OCI-LY1 (cell line): ENCODE data around the gene GPI.

Experiments
- H2AFZ ChIP-seq: fragments of 200-600 bp; sonication (generic), shearing (Covaris generic); 2 replicates; pipeline ENCODE4 v1.6.0; 2014; ENCODE audit warnings: antibody characterized with exemption, mild to moderate bottlenecking, low read length
- H3F3A ChIP-seq: fragments of 200-600 bp; sonication (generic), shearing (Covaris generic); 2 replicates; pipeline ENCODE4 v1.6.0; 2014; ENCODE audit warnings: mild to moderate bottlenecking, antibody characterized with exemption, low read length, moderate library complexity; ENCODE audit not compliant: insufficient read depth
- H3K27ac ChIP-seq: fragments of 200-600 bp; sonication (generic); 2 replicates; pipeline ENCODE4 v1.5.1; 2014; ENCODE audit warnings: low read length, mixed run types, mild to moderate bottlenecking, low read depth; ENCODE audit not compliant: poor library complexity, severe bottlenecking
- H3K27me3 ChIP-seq: fragments of 200-600 bp; sonication (generic); 2 replicates; pipeline ENCODE4 v1.6.0; 2014; ENCODE audit warnings: antibody characterized with exemption, mild to moderate bottlenecking, low read length, moderate library complexity; ENCODE audit not compliant: insufficient read depth
- H3K36me3 ChIP-seq: fragments of 200-600 bp; sonication (generic); 2 replicates; pipeline ENCODE4 v1.6.1; 2014; ENCODE audit warnings: mild to moderate bottlenecking, antibody characterized with exemption, low read length, moderate library complexity, mixed read lengths; ENCODE audit not compliant: insufficient read depth
- H3K4me1 ChIP-seq: fragments of 200-600 bp; sonication (generic); 2 replicates; pipeline ENCODE4 v1.5.1; 2014; ENCODE audit warnings: mild to moderate bottlenecking, low read length, moderate library complexity; ENCODE audit not compliant: insufficient read depth, severe bottlenecking
- H3K4me2 ChIP-seq: fragments of 200-600 bp; sonication (generic), shearing (Covaris generic); 2 replicates; pipeline ENCODE4 v1.6.1; 2014; ENCODE audit warnings: low read length
- H3K4me3 ChIP-seq: fragments of 200-600 bp; sonication (generic); 2 replicates; pipeline ENCODE4 v1.5.1; 2014; ENCODE audit warnings: low read length, low read depth, mild to moderate bottlenecking, mixed read lengths; ENCODE audit not compliant: poor library complexity, severe bottlenecking
- H3K79me2 ChIP-seq: fragments of 200-600 bp; shearing (Covaris generic); 2 replicates; pipeline ENCODE4 v1.6.1; 2016; ENCODE audit warnings: mixed run types, low read length, mixed read lengths; ENCODE audit not compliant: insufficient read depth
- H3K9ac ChIP-seq: fragments of 200-600 bp; sonication (generic), shearing (Covaris generic); 2 replicates; pipeline ENCODE4 v1.6.1; 2014; ENCODE audit warnings: mild to moderate bottlenecking, low read length, mixed read lengths
- H3K9me2 ChIP-seq: fragments of 200-600 bp; sonication (generic), shearing (Covaris generic); 2 replicates; pipeline ENCODE4 v1.6.1; 2014; ENCODE audit warnings: low read depth, mild to moderate bottlenecking, low read length, mixed read lengths
- H3K9me3 ChIP-seq: fragments of 200-600 bp; shearing (Covaris generic); 2 replicates; pipeline ENCODE4 v1.6.1; 2014; ENCODE audit warnings: low read length, mixed read lengths
- H4K20me1 ChIP-seq: fragments of 200-600 bp; sonication (generic), shearing (Covaris generic); 2 replicates; pipeline ENCODE4 v1.6.0; 2016; ENCODE audit warnings: mild to moderate bottlenecking, low read length; ENCODE audit not compliant: insufficient read depth
- CTCF ChIP-seq: fragments of 200-600 bp; sonication (generic), shearing (Covaris generic); IDR thresholded peaks from 2 replicates; pipeline ENCODE4 v1.5.1; 2017; ENCODE audit warnings: mild to moderate bottlenecking, antibody characterized with exemption, low read length, moderate library complexity, mixed read lengths
- EZH2 ChIP-seq: fragments of 200-600 bp; sonication (generic), shearing (Covaris generic); IDR thresholded peaks from 2 replicates; pipeline ENCODE4 v1.8.0; 2017; ENCODE audit warnings: borderline replicate concordance, mixed run types, mild to moderate bottlenecking, antibody characterized with exemption, low read length, moderate library complexity, mixed read lengths

GPI gene

GRCh38 chr19:34345947-34346351, 19.0 kb upstream of the GPI start:
- no peaks in the 10 kb centered on the region for H3K27me3 ChIP-seq
- TF ChIP-seq EZH2 (no peak), CTCF (peak; percentile 91)
- H3K36me3 ChIP-seq, result peaks cover 27% of the 10 kb centered on the region; the same call in 1 of the 2 replicates

GRCh38 chr19:34347561-34348165, 17.3 kb upstream of the GPI start:
- Histone ChIP-seq H2AFZ (no peak overlapping the region), H3K4me1 (peaks cover 4% of the 10 kb centered on the region), H3K9me2 (no peaks in the 10 kb centered on the region), H3K27me3 (no peaks in the 10 kb centered on the region), H3K79me2 (no peaks in the 10 kb centered on the region), H3K9me3 (no peaks in the 10 kb centered on the region), H3K9ac (no peak overlapping the region), H3K36me3 (peaks cover 13% of the 10 kb centered on the region; the same call in 1 of the 2 replicates), H3F3A (no peaks in the 10 kb centered on the region), H3K4me2 (no peak overlapping the region), H3K4me3 (no peak overlapping the region), H3K27ac (no peak overlapping the region), H4K20me1 (no peaks in the 10 kb centered on the region)
- TF ChIP-seq CTCF (no peak), EZH2 (no peak)

More at GRCh38 chr19:34345947-34346351, 19.0 kb upstream of the GPI start:
- no peaks in the 10 kb centered on the region for H3K79me2 ChIP-seq
- no peak overlapping the region for H3K4me3 ChIP-seq
- no peaks in the 10 kb centered on the region for H3F3A ChIP-seq
- H4K20me1 ChIP-seq, result no peaks in the 10 kb centered on the region
- H3K4me2 ChIP-seq, result no peak overlapping the region
- no peak overlapping the region for H3K9ac ChIP-seq
- peaks cover 4% of the 10 kb centered on the region for H3K4me1 ChIP-seq
- no peaks in the 10 kb centered on the region for H3K9me2 ChIP-seq
- no peak overlapping the region for H2AFZ ChIP-seq
- H3K9me3 ChIP-seq, result no peaks in the 10 kb centered on the region
- no peak overlapping the region for H3K27ac ChIP-seq

- Histone ChIP-seq H3K27ac (no peak overlapping the region), H3K9me3 (no peaks in the 10 kb centered on the region), H2AFZ (no peak overlapping the region), H3K4me3 (no peak overlapping the region), H3K27me3 (no peaks in the 10 kb centered on the region), H3K4me1 (peaks cover 4% of the 10 kb centered on the region), H3K4me2 (no peak overlapping the region), H4K20me1 (no peaks in the 10 kb centered on the region), H3F3A (no peaks in the 10 kb centered on the region), H3K9ac (no peak overlapping the region), H3K9me2 (no peaks in the 10 kb centered on the region), H3K79me2 (no peaks in the 10 kb centered on the region), H3K36me3 (peaks cover 12% of the 10 kb centered on the region; the same call in 1 of the 2 replicates)
- TF ChIP-seq EZH2 (no peak), CTCF (no peak)
Observed at GRCh38 chr19:34348899-34349487, 16.0 kb upstream of the GPI start.
